ENCODE results near the gene PARVG.

DNA sequence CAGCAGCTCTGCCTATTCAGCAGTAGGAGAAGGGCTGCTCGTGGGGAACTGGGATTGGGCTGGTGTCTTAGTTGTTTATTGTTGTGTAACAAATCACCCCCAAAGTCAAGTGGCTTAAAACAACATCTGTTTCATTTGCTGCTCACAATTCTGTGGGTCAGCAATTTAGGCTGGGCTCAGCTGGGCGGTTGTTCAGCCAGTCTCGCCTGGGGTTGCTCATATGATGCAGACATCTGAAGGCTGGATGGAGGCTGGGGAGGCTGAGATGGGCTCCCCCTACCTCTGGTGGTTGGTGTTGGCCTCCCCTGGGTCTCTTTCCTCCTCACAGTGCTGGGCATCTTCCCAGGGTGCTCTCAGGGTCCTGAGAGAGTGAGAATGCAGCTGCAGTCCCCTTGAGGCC lies 43.3 kb upstream of the PARVG start:
- TF ChIP-seq, protein P1, sequence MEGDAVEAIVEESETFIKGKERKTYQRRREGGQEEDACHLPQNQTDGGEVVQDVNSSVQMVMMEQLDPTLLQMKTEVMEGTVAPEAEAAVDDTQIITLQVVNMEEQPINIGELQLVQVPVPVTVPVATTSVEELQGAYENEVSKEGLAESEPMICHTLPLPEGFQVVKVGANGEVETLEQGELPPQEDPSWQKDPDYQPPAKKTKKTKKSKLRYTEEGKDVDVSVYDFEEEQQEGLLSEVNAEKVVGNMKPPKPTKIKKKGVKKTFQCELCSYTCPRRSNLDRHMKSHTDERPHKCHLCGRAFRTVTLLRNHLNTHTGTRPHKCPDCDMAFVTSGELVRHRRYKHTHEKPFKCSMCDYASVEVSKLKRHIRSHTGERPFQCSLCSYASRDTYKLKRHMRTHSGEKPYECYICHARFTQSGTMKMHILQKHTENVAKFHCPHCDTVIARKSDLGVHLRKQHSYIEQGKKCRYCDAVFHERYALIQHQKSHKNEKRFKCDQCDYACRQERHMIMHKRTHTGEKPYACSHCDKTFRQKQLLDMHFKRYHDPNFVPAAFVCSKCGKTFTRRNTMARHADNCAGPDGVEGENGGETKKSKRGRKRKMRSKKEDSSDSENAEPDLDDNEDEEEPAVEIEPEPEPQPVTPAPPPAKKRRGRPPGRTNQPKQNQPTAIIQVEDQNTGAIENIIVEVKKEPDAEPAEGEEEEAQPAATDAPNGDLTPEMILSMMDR (conservative IDR thresholded peaks at IDR 0.05; ENCODE audit: low read depth, low read length) = no peak
- TF ChIP-seq EZH2 (IDR thresholded peaks at IDR 0.05; ENCODE audit: low read length, unreplicated experiment) (no peak), EZH2phosphoT487 (IDR thresholded peaks at IDR 0.05; ENCODE audit: borderline replicate concordance, low read length) (no peak)
